WERI-Rb-1 (cell line): ENCODE results near the gene RBM45.
A peak's percentile ranks its signal among the peaks of the same experiment; 100 is the strongest.

Experiments used
- DNase-seq: peaks from one replicate; pipeline ENCODE4 v3.0.0-alpha.2; 2020
- H3K27ac ChIP-seq: fragments of 250-450 bp; sonication (Bioruptor Pico); 2 replicates; pipeline ENCODE4 v1.5.1; 2020; ENCODE audit warnings: mild to moderate bottlenecking, moderate library complexity
- H3K27me3 ChIP-seq: fragments of 250-450 bp; sonication (Bioruptor Pico); 2 replicates; pipeline ENCODE4 v1.5.1; 2021; ENCODE audit warnings: mild to moderate bottlenecking, low read depth, moderate library complexity; ENCODE audit not compliant: insufficient read depth, severe bottlenecking
- H3K36me3 ChIP-seq: fragments of 250-450 bp; sonication (Bioruptor Pico); 2 replicates; pipeline ENCODE4 v1.5.1; 2020; ENCODE audit warnings: mild to moderate bottlenecking, moderate library complexity
- H3K4me3 ChIP-seq: 2 replicates; pipeline ENCODE4 v1.5.1; 2011; ENCODE audit warnings: low read depth, mild to moderate bottlenecking, control low read depth, low read length
- H3K9me3 ChIP-seq: fragments of 250-450 bp; sonication (Bioruptor Pico); 2 replicates; pipeline ENCODE4 v1.5.1; 2021; ENCODE audit warnings: mild to moderate bottlenecking, moderate library complexity; ENCODE audit not compliant: severe bottlenecking
- CTCF ChIP-seq: IDR thresholded peaks from 2 replicates; pipeline ENCODE4 v1.5.1; 2011; ENCODE audit warnings: low read depth, mild to moderate bottlenecking, control low read depth, inconsistent platforms, low read length

Gene RBM45

GRCh38 chr2:178101321-178102079, 10.7 kb upstream of the RBM45 start:
- H3K4me3 ChIP-seq = no peak overlapping the region
- H3K9me3 ChIP-seq = no peaks in the 10 kb centered on the region
- H3K27ac ChIP-seq = no peak overlapping the region
- no peaks in the 10 kb centered on the region for H3K27me3 ChIP-seq
- no peak for TF ChIP-seq CTCF
- no peaks in the 10 kb centered on the region for H3K36me3 ChIP-seq
- no peak for DNase-seq

GRCh38 chr2:178105566-178105965, 6.7 kb upstream of the RBM45 start:
- no peak for TF ChIP-seq CTCF
- Histone ChIP-seq H3K27ac (no peak overlapping the region), H3K9me3 (no peaks in the 10 kb centered on the region), H3K27me3 (no peaks in the 10 kb centered on the region), H3K36me3 (no peaks in the 10 kb centered on the region), H3K4me3 (no peak overlapping the region)
- no peak for DNase-seq

- Histone ChIP-seq H3K27ac (no peak overlapping the region), H3K9me3 (no peaks in the 10 kb centered on the region), H3K4me3 (no peak overlapping the region), H3K36me3 (no peaks in the 10 kb centered on the region), H3K27me3 (no peaks in the 10 kb centered on the region)
- no peak for DNase-seq
- TF ChIP-seq CTCF = no peak
Observed at GRCh38 chr2:178106053-178106452, 6.2 kb upstream of the RBM45 start.

- TF ChIP-seq CTCF = no peak
- Histone ChIP-seq H3K9me3 (no peaks in the 10 kb centered on the region), H3K27ac (no peak overlapping the region), H3K36me3 (no peaks in the 10 kb centered on the region), H3K27me3 (no peaks in the 10 kb centered on the region), H3K4me3 (no peak overlapping the region)
- DNase-seq = no peak
Observed at GRCh38 chr2:178108176-178108575, 4.1 kb upstream of the RBM45 start.

DNA sequence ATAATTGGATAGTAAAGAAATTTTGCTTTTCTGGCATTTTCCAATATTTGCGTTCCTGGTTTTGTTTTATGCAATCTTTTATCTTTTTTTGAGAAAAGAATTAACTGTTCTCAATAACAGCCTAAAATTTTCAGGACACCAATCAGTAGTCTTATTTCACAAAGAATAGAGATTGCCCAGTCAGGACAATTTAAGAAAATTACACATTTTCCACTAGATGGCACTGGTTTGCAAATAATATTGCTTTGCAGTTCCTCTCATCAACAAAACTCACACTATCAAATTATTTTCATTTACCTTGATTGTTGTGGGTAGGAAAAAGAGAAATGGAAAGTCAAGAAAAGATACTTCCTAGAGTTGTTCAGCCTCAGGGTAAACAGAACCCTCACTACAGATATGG, 2.4 kb upstream of the RBM45 start:
- H3K27me3 ChIP-seq = no peaks in the 10 kb centered on the region
- H3K36me3 ChIP-seq = no peaks in the 10 kb centered on the region
- no peaks in the 10 kb centered on the region for H3K9me3 ChIP-seq
- peak; percentile 25; the same call in 1 of the 2 replicates for TF ChIP-seq CTCF
- DNase-seq = no peak
- H3K27ac ChIP-seq = no peak overlapping the region
- H3K4me3 ChIP-seq = no peak overlapping the region

GRCh38 chr2:178110681-178111080, 1.6 kb upstream of the RBM45 start:
- no peak overlapping the region for H3K27ac ChIP-seq
- H3K4me3 ChIP-seq = no peak overlapping the region
- no peaks in the 10 kb centered on the region for H3K27me3 ChIP-seq
- H3K36me3 ChIP-seq = no peaks in the 10 kb centered on the region
- no peak for DNase-seq
- no peaks in the 10 kb centered on the region for H3K9me3 ChIP-seq
- TF ChIP-seq CTCF = no peak
